ENCODE measurements around the gene KEL.

GRCh38 chr7:142910481-142910880, 51.7 kb downstream of the KEL start:
- TF ChIP-seq EZH2 (IDR thresholded peaks at IDR 0.05) (no peak), CTCF (IDR thresholded peaks at IDR 0.05 in 2 of 3, conservative IDR thresholded peaks at IDR 0.05 in 1 of 3; ENCODE audit: borderline replicate concordance in 1 of 3, insufficient read depth in 1 of 3, low read depth in 2 of 3, low read length in 2 of 3) (no peak)

Data from HCT116 (cell line).